Measurements from ENCODE around the gene PLGLB2. TPM values are rescaled to one million over a fixed set of nuclear protein-coding genes. Genes with fewer than 3 reads are reported as not detected.
"Not testable (repeated sequence)": the region's sequence is repeated elsewhere in the genome, so short reads cannot be mapped to it uniquely, and the experiment has no call there.

The PLGLB2 gene
- 2.4 TPM for total RNA-seq
- long read RNA-seq, result 0 reads

GRCh38 chr2:87747791-87748190, at the start of gene PLGLB2:
Gene PLGLB2 (plus strand): TSS chr2:87748087. CDS start chr2:87748154, 67 bp downstream.
- H3K4me1 ChIP-seq; H3K4me3 ChIP-seq; H3K36me3 ChIP-seq; H3K9me3 ChIP-seq; intact Hi-C loops (cut with DNase I); H3K27me3 ChIP-seq; H3K27ac ChIP-seq; ATAC-seq: not testable (repeated sequence)
- peak; percentile 3 for DNase-seq

GRCh38 chr2:87704572-87705323, 43.1 kb upstream of the PLGLB2 start:
- H3K4me1 ChIP-seq; DNase-seq; H3K9me3 ChIP-seq; H3K36me3 ChIP-seq; ATAC-seq; H3K4me3 ChIP-seq; H3K27ac ChIP-seq; H3K27me3 ChIP-seq; intact Hi-C loops (cut with DNase I): not testable (repeated sequence)

- H3K4me3 ChIP-seq; DNase-seq; H3K9me3 ChIP-seq; H3K4me1 ChIP-seq; H3K27ac ChIP-seq; H3K36me3 ChIP-seq; ATAC-seq; H3K27me3 ChIP-seq; intact Hi-C loops (cut with DNase I): not testable (repeated sequence)
Observed at GRCh38 chr2:87708368-87708767, 39.5 kb upstream of the PLGLB2 start.

GRCh38 chr2:87727940-87728599, 19.8 kb upstream of the PLGLB2 start:
- H3K27ac ChIP-seq; H3K9me3 ChIP-seq; H3K27me3 ChIP-seq; H3K4me3 ChIP-seq; intact Hi-C loops (cut with DNase I); H3K4me1 ChIP-seq; H3K36me3 ChIP-seq; DNase-seq: not testable (repeated sequence)
- peak; percentile 69 for ATAC-seq

GRCh38 chr2:87740928-87741327, 7.0 kb upstream of the PLGLB2 start:
- DNase-seq; H3K4me1 ChIP-seq; intact Hi-C loops (cut with DNase I); H3K4me3 ChIP-seq; H3K27ac ChIP-seq; H3K36me3 ChIP-seq; ATAC-seq; H3K9me3 ChIP-seq; H3K27me3 ChIP-seq: not testable (repeated sequence)

- DNase-seq; H3K27ac ChIP-seq; H3K36me3 ChIP-seq; H3K4me3 ChIP-seq; H3K4me1 ChIP-seq; intact Hi-C loops (cut with DNase I); H3K9me3 ChIP-seq; H3K27me3 ChIP-seq: not testable (repeated sequence)
- peak; percentile 60 for ATAC-seq
Observed at GRCh38 chr2:87742393-87743108, 5.3 kb upstream of the PLGLB2 start.

- H3K27ac ChIP-seq; H3K9me3 ChIP-seq; intact Hi-C loops (cut with DNase I); H3K36me3 ChIP-seq; ATAC-seq; H3K4me3 ChIP-seq; H3K27me3 ChIP-seq; H3K4me1 ChIP-seq; DNase-seq: not testable (repeated sequence)
Observed at GRCh38 chr2:87743638-87744037, 4.2 kb upstream of the PLGLB2 start.

- H3K27me3 ChIP-seq; H3K36me3 ChIP-seq; H3K4me1 ChIP-seq; intact Hi-C loops (cut with DNase I); H3K27ac ChIP-seq; H3K9me3 ChIP-seq; H3K4me3 ChIP-seq: not testable (repeated sequence)
- peak; percentile 71 for ATAC-seq
- peak; percentile 2 for DNase-seq
Observed at GRCh38 chr2:87745353-87745951, 2.4 kb upstream of the PLGLB2 start.

- H3K4me1 ChIP-seq; H3K27me3 ChIP-seq; ATAC-seq; H3K9me3 ChIP-seq; H3K36me3 ChIP-seq; DNase-seq; intact Hi-C loops (cut with DNase I); H3K4me3 ChIP-seq; H3K27ac ChIP-seq: not testable (repeated sequence)
Observed at GRCh38 chr2:87748524-87748923, 637 bp downstream of the PLGLB2 start.

- H3K27me3 ChIP-seq; H3K4me3 ChIP-seq; H3K4me1 ChIP-seq; DNase-seq; H3K27ac ChIP-seq; intact Hi-C loops (cut with DNase I); ATAC-seq; H3K36me3 ChIP-seq; H3K9me3 ChIP-seq: not testable (repeated sequence)
Observed at GRCh38 chr2:87750560-87750959, 2.7 kb downstream of the PLGLB2 start.

- intact Hi-C loops (cut with DNase I); H3K27ac ChIP-seq; H3K4me3 ChIP-seq; DNase-seq; ATAC-seq; H3K4me1 ChIP-seq; H3K27me3 ChIP-seq; H3K9me3 ChIP-seq; H3K36me3 ChIP-seq: not testable (repeated sequence)
Observed at GRCh38 chr2:87754759-87755158, 6.9 kb downstream of the PLGLB2 start.
